ENCODE measurements around the gene EDAR.

DNA sequence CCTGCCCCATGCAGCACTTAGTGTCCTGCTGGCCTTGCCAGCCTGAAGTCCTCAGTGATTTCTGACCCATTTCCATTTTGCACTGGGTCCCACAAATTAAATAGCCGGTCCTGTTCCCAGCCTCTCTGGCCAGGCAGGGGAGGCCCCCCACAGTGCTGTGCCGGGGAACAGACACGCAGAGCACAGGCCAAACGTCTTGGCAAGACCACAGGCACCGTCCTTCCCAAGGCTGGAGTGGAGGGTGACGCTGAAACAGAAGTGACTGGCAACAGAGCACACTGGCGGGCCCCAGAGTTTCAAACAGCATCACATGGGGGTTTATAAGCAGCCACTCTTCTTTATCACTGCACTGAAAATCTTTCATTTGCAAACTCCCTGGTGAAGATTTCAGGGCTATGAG is 52.2 kb downstream of the EDAR start:
- no peak for TF ChIP-seq POLR2A (IDR thresholded peaks at IDR 0.05)
- TF ChIP-seq, protein P1, sequence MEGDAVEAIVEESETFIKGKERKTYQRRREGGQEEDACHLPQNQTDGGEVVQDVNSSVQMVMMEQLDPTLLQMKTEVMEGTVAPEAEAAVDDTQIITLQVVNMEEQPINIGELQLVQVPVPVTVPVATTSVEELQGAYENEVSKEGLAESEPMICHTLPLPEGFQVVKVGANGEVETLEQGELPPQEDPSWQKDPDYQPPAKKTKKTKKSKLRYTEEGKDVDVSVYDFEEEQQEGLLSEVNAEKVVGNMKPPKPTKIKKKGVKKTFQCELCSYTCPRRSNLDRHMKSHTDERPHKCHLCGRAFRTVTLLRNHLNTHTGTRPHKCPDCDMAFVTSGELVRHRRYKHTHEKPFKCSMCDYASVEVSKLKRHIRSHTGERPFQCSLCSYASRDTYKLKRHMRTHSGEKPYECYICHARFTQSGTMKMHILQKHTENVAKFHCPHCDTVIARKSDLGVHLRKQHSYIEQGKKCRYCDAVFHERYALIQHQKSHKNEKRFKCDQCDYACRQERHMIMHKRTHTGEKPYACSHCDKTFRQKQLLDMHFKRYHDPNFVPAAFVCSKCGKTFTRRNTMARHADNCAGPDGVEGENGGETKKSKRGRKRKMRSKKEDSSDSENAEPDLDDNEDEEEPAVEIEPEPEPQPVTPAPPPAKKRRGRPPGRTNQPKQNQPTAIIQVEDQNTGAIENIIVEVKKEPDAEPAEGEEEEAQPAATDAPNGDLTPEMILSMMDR (IDR thresholded peaks at IDR 0.05): no peak

Data from sigmoid colon (tissue), 3 donors.